NCI-H2196 (cell line): ENCODE data around the gene CACNA2D2.

Experiments used
- DNase-seq: peaks from one replicate; lab custom pipeline; 2025; ENCODE audit not compliant: unreplicated experiment; lab: John Stamatoyannopoulos, UW

CACNA2D2 gene

GRCh38 chr3:50467919-50468318 is 35.5 kb downstream of the CACNA2D2 start:
- no peak for DNase-seq

GRCh38 chr3:50466177-50466576 is 37.3 kb downstream of the CACNA2D2 start:
- no peak for DNase-seq

- DNase-seq, result peak; percentile 19
These were observed 38.9 kb downstream of the CACNA2D2 start for GRCh38 chr3:50464569-50464968.

- DNase-seq, result no peak
These were observed 43.6 kb downstream of the CACNA2D2 start for GRCh38 chr3:50459785-50460184.

- DNase-seq, result no peak
These were observed 45.4 kb downstream of the CACNA2D2 start for GRCh38 chr3:50457988-50458387.

- no peak for DNase-seq
These were observed 48.0 kb downstream of the CACNA2D2 start for GRCh38 chr3:50455161-50456018.

GRCh38 chr3:50454481-50455070 is 48.9 kb downstream of the CACNA2D2 start:
- DNase-seq, result no peak

GRCh38 chr3:50453907-50454306 is 49.5 kb downstream of the CACNA2D2 start:
- DNase-seq, result no peak

GRCh38 chr3:50450209-50450921 is 53.1 kb downstream of the CACNA2D2 start:
- DNase-seq, result no peak

GRCh38 chr3:50448752-50449539 is 54.5 kb downstream of the CACNA2D2 start:
- DNase-seq, result no peak

- DNase-seq, result no peak
These were observed 56.1 kb downstream of the CACNA2D2 start for GRCh38 chr3:50447290-50447840.

- peak; percentile 34 for DNase-seq
These were observed 57.5 kb downstream of the CACNA2D2 start for GRCh38 chr3:50445919-50446318.

GRCh38 chr3:50444782-50445181 is 58.7 kb downstream of the CACNA2D2 start:
- DNase-seq, result no peak

- DNase-seq, result no peak
These were observed 59.2 kb downstream of the CACNA2D2 start for GRCh38 chr3:50444213-50444612.

GRCh38 chr3:50442945-50443579 is 60.4 kb downstream of the CACNA2D2 start:
- no peak for DNase-seq

- DNase-seq, result no peak
These were observed 61.8 kb downstream of the CACNA2D2 start for GRCh38 chr3:50441424-50442217.

GRCh38 chr3:50436114-50436674 is 67.2 kb downstream of the CACNA2D2 start:
- peak; percentile 58 for DNase-seq

- no peak for DNase-seq
These were observed 67.9 kb downstream of the CACNA2D2 start for GRCh38 chr3:50435371-50436113.
